CD4-positive, alpha-beta T cell treated with Interleukin-10 for 1 hour (primary cell): Measurements from ENCODE around the gene PLEKHA5.
A peak's percentile ranks its signal among the peaks of the same experiment; 100 is the strongest.

Experiments
- DNase-seq: peaks from one replicate; pipeline ENCODE4 v3.0.0-alpha.2; 2020

PLEKHA5 gene

DNA sequence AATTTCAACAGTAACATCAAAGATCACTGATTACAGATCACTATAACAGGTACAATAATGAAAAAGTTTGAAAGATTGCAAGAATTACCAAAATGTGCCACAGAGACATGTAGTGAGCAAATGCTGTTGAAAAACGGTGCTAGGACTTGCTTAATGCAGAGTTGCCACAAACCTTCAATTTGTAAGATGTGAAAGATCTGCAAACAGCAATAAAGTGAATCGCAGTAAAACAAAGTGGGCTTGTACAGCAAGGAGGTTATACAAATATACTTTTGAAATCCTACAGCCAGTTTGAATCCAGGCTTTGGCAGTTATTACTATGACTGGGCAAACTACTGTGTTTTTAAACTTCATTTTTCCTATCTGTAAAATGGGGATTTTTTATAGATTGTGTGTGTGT, 1.0 kb upstream of the PLEKHA5 start:
- DNase-seq: peak; percentile 3

GRCh38 chr12:19129122-19129485, 429 bp upstream of the PLEKHA5 start:
- no peak for DNase-seq

GRCh38 chr12:19130224-19131024, 891 bp downstream of the PLEKHA5 start:
- peak; percentile 11 for DNase-seq

GRCh38 chr12:19131025-19131444, 1.5 kb downstream of the PLEKHA5 start:
- no peak for DNase-seq

DNA sequence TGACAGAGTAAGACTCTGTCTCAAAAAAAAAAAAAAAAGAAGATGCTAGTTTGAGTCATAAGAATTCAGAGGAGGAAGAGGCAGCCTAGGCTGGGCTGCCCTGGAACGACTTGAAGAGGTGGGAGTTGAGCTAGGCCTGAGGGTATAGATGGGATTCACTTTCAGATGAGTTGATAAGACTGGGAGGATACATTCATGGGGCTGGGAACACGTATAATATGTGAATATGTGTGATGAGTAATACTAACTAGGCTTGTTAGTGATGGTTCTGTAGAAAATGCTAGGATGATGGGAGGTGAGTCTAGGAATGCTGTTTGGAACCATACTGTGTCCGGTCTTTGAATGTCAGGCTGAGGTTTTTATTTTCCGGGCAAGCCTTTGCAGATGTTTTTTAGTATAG, 9.0 kb downstream of the PLEKHA5 start:
- no peak for DNase-seq

DNA sequence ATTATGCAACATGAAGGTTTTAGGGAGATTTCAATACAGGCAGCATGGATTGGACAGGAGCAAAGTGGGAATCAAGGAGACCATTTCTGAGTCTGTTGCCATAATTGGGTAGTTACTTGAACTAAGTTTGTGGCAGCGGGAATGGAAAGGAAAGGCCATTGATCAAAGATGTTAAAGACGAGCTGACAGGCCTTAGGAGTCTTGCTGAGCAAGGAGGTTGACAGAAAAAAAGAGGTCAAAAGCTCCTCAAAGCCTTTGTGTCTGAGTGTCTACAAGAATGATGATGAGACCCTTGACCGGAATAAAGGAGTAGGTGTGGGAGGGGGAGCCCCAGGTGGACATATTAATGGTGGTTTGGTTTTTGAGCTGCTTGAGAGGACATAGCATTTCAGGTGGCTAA, 9.4 kb downstream of the PLEKHA5 start:
- no peak for DNase-seq

GRCh38 chr12:19139615-19140194, 10.2 kb downstream of the PLEKHA5 start:
- DNase-seq: no peak

DNA sequence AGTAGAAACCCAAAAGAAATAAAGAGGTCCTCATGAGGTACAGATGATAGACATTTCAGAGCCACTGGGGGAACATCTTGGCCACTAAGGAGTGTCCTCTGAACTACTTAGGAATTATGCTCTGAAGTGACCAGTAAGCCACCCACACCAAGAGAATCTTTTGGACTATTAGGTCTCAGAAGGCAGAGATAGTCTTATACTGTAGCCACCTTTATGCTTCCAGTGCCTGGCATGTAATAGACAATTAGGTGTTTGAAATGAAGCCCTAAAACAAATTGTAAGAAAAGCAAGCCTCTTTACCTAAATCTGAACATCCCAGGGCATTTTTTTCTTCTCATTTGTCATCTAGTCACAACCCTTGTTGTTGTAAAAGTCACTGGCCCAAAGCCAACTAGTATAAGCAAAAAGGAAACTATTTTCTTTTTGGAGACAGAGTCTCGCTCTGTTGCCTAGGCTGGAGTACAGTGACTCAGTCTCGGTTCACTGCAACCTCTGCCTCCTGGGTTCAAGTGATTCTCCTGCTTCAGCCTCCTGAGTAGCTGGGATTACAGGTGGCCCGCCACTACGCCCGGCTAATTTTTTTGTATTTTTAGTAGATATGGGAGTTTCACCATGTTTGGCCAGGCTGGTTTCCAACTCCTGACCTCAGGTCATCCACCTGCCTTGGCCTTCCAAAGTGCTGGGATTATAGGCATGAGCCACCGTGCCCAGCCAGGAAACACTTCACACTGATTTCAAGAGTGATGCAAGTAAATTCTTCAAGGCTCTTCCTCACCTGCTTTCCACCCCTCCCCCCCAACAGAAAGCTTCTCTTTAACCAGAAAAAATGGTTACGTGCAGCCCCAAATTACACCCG, 11.1 kb downstream of the PLEKHA5 start:
- DNase-seq: no peak

GRCh38 chr12:19142499-19142898, 13.0 kb downstream of the PLEKHA5 start:
- no peak for DNase-seq

DNA sequence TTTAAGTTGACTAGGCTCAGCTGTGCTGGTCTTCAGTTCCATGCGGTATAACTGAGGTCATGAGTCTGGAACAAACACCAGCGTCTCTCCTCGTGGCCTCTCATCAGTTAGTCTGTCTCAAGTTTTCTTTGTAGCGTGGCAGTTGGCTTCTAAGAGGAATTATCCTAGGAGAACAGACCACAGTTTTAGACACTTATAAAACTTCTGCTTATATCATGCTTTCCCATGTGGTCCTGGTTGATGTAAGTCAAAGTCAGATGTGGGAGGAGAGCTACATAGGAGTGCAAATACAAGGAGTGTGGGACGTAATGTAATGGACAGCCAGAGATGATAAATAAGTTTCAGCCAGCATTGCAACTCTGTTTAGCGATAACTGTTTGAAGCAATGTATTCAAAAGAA, 14.8 kb downstream of the PLEKHA5 start:
- no peak for DNase-seq

DNA sequence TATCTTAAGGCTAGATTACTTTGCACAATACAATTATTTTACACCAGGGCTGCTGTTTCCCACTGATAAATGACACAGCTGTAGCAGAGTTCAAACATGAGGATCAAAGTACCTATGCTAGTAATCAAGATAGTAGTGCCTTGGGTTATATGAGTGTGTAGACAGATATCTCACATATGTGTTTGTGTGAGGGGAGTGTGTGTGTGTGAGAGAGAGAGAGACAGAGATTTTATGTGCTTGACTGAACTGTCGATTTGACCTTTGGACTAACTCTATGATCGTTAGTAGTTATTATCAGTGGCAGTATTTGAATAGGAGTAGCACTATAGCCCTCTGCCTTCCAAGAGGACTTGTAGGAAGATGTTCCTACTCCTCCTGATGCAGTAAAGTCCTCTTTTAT, 15.5 kb downstream of the PLEKHA5 start:
- no peak for DNase-seq

- no peak for DNase-seq
Observed at GRCh38 chr12:19148860-19149259, 19.3 kb downstream of the PLEKHA5 start.

DNA sequence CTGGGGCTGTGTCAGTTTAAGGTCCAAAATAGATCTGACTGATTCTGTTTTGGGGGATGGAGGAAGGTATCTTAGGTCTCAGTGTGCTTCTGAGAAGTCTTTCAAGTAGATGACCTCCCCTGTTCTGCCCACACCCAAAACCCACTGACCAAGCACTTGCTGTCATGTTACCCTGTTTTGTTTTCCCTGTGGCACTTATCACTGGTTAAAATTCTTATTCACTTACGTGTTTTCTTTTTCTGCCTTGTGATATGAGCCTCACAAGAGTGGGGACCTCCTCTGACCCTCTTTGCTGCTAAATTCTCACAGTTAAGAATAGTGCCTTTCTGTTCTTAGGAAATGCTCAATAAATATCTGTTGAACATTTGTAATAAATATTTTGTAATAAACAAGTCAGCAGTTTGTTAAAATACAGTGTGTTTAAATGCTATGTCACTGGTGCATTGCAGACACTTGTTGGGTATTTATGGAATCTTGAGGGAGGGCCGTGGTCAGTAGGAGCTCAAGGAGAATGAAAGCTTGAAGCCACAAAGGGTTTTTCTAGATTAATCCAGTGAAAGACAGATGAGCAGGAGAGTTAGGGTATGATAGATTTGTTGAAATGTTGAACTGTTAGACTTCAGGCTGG, 20.9 kb downstream of the PLEKHA5 start:
- no peak for DNase-seq

- DNase-seq: no peak
Observed at GRCh38 chr12:19151298-19151697, 21.8 kb downstream of the PLEKHA5 start.

GRCh38 chr12:19153396-19153795, 23.9 kb downstream of the PLEKHA5 start:
- no peak for DNase-seq

GRCh38 chr12:19154686-19155085, 25.2 kb downstream of the PLEKHA5 start:
- no peak for DNase-seq

- DNase-seq: no peak
Observed at GRCh38 chr12:19155981-19156734, 26.6 kb downstream of the PLEKHA5 start.

DNA sequence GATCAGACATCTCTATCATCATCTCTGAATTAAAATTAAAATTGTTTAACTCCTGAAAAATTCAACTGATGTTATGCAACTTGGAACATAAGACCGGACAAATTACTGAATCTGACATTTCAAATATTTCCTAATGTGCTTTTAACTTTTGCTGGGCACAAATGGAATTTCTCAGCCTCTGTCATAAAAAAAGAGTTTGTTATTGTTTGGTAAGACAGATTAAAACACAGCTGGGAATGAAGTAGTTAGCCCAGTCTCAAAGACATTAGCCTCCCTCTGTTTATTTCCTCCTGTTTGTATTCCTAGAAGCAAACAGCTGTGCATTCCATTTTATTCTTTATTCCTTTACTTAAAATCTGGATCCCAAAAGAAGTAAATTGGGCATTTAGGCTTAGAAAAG, 29.4 kb downstream of the PLEKHA5 start:
- DNase-seq: no peak

GRCh38 chr12:19161216-19161615, 31.7 kb downstream of the PLEKHA5 start:
- DNase-seq: no peak

DNA sequence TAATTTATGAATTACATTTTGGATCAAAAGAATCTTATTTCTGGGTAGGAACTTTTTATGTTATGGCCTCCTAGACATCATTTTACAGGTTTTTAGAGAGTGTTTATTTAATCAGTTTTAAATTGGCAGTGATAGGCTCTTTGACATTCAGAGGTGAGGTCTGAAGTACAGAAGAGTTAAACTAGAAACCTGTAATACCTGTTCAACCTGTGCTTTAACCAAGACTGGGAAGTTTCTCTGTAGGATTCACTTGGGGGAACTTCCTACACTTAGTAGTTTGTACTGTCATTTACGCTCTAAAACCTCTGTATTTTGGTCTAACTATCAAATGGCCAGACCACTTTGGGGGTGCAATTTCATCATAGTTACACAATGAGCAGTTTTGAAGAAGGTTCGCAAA, 35.9 kb downstream of the PLEKHA5 start:
- DNase-seq: no peak

DNA sequence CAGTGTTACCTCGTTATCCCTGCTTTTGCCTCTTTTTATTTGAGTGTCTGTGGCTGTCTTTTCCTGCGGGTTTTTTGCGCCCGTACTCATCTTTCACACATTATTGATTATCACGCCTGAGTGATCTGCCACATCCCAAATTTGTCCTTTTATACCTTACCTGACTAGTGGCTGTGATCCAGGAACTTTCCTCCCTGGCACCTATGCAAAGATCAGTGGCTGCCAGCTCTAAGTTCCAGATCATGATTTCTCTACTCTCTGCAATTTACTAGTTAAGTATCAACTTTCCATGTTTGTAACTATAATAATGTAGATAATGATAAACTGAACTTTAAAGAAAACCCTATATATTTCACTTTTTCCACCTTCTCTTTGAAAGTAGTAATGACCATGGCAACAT, 36.9 kb downstream of the PLEKHA5 start:
- DNase-seq: no peak

DNA sequence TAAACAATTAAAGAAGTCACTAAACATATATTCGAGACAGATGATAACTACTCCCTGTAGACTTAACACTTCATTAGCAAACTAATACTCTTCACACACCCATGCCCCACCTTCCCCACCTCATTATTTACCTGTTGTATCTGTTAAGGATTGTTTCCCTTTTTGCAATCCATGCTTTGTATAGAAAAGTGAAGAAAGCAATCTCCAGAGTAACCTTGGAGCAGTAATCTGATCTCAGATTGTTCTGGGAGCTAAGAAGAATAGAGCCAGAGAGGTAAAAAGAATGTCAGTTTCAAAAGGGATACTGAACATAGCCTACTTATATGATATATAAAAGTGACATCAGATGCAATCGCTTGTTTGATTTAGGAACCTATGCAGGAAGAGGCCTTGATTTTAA, 37.4 kb downstream of the PLEKHA5 start:
- DNase-seq: no peak

DNA sequence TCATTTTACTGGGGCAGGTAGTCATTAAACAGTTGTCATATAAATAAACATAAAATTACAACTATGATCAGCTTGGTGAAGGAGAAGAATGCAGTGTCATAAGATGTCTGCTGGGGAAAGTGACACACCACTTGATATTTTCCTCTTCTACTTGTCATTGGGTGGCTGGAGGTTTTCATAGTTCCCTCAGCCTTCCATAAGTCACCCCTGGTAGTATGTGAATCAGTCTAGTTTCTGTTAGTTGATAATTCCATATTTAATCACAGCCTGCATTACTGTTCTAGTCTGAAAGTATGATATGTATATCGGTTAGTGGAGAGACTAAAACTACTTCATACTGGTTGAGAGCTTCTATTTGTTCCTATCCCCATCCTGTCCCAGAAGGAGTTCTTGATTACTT, 38.2 kb downstream of the PLEKHA5 start:
- DNase-seq: no peak
